Fibroblast of peridontal ligament (primary cell): ENCODE measurements around the gene SMYD3.

Experiments
- DNase-seq: peaks from one replicate; pipeline ENCODE4 v3.0.0-alpha.2; 2010; ENCODE audit errors: extremely low read depth

Gene SMYD3

DNA sequence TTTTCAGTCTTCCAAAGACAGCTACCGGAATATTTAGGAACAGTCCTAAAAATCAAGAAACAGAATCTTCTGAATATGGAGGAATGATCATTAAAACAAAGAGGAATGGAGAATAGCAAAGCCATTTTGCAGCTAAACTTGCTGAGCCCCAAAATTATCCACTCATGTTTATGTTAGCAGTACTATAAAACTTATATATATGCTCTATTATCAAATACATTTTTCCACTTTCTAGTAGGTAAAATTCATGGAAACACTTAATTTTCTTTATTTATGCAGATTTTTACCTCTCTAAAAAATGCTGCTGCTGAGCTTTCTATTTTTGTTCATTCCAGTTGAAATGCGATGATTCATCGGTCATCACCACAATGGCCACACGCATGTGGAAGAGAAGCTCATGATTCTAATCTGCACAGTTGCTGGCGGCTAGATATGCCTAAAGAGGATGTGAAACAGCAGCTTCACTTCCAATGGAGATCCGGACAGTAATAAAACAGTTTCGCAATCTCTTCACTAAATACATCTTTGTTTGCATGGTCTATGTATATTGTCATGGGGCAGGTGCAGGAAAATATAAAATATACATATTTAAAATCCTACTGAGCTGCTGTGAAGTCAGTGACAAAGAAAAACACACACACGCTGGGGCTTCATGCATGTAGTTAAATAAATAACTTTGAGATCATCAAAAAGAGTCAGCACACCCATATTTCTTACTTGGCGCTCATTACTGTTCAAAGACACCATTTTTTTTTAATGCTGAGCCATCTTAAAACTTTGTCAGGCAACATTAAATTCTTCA, 292.2 kb downstream of the SMYD3 start:
- DNase-seq, result peak; percentile 81

DNA sequence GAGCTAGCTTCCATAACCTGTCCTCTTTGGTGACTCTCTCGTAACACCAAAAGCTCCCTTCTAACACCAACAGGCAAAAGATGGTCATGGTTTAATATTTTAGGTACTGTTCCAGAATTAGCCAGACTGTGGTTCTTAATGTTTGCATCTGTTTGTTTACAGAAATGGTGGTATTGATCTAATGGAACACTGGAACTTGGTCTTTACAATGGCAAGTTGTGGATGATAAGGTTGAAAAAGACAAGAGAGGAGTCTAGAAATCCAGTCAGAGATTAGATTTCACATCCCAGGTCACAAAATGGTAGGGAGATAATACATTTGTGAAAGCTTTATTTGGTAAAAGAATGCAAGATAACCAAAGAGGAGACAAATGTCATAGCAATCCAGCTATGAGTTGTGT, 293.1 kb downstream of the SMYD3 start:
- DNase-seq, result no peak

DNA sequence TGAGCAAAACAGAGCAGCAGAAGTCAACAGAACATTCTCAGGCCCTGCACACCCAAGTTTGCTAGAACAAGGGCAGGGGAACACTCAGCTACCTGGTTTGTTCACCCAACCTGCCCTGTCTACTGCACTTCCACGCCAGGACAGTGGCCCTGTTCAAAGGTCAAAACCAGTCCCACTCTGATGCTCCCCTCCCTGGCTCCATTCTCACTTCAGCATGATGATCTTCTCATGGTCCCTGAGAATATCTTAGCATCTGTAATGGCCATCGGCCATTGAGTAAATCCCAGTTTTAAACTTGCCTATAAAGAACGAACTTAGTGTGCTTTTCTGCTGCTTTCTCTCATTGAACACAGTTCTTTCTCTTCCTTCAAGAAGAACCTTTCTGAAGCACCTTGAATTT, 293.6 kb downstream of the SMYD3 start:
- no peak for DNase-seq

DNA sequence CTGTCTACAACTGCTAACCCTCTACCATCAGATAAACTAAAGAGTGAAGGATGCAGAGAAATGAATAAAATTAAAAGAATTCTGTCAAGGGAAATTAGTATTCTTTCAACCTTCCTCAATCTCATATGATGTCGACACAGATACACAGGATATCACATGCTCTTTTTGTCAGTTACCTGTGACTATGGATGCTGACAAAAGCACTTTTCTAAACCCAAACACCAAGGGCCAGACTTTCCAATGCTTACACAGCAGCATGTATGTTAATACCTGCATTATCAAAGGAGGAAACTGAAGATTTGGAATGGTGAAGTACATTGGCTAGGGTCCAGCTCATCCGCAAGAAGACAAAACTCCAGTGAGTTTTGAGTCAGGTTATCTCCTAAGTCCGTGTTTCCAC, 294.0 kb downstream of the SMYD3 start:
- no peak for DNase-seq

DNA sequence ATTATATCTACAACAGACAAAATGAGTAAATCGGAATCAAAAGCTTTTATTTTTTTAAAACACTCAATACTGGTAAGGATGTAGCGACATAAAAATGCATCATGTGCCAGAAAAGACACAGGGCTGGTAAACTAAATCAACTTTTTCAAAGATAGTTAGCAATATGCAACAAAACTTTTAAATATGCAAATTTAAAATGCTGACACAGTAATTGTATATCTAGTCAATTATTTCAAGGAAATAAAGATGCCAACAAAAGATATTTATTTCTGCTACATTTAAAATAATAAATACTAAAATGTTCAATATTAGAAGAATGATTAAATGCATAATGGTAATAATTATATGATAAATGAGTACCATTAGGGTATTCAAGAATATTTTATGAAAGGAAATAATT, 295.1 kb downstream of the SMYD3 start:
- DNase-seq, result no peak

DNA sequence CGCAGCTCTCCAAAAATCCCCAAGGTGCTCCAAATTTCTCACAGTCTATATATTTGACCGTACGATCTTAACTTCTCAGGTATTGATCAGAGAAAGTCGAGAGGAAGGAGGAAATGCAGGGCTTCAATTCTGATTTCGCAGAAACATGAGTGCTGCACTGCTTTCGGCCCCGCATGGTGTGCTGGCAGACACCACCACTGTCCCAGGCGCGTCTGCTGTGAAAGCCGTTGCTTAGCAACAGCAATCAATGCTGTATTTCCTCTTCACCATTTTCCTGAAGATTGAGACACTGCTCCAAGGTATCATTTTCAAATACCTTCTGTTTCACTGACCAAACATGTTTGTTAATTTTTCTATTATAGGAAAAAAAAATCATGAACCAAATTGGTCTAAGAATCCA, 296.3 kb downstream of the SMYD3 start:
- DNase-seq, result no peak

DNA sequence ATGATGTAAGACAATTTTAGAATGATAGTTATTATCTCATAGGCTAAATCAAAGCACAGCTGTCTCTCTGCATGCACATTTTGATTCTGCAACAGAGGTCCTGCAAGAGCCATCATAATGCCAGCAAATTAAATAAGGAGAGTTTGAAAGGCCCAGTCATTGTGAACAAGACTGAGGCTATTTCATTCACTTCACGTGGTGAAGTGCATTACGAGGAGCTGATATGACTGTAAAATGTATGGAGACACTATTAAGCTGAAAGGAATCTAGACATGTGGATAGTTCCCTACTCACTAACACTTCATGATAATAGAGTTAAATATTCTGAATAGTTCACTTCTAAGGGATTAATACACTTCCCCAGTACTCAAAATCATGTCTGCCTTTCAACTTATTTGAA, 299.0 kb downstream of the SMYD3 start:
- DNase-seq, result no peak

DNA sequence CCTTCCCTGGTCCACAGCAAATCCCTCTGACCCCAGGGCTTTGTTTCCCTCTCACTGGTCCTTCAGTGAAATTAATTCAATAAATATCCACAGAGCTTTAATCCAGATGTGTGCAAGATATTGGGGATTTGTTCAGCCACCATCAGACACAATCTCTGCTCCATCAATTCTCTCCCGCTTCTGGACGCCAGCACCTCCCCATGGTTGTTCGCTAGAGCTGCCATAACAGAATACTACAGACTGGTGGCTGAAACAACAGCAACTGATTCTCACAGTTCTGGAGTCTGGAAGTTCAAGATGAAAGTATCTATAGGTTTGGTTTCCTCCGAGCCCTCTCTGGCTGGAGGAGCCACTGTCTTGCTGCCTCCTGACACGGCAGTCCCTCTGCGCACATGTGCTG, 303.9 kb downstream of the SMYD3 start:
- no peak for DNase-seq

DNA sequence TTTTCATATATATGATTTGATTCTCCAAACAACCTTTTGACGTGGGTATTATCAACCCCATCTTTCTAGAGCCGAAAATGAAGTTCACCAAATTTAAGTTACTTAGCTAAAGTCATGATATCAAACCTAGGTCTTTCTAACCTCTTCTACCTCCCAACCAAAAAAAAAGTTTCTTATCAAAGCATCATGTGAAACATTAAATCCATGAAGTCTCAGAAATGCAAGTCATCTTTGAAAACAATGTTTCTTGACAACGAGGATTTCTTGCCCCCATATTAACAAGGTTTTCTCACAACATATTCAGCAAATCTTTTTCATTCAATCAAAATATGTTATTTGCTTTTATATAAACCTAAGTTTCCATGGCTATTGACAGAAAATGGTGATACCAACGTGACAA, 306.3 kb downstream of the SMYD3 start:
- no peak for DNase-seq

DNA sequence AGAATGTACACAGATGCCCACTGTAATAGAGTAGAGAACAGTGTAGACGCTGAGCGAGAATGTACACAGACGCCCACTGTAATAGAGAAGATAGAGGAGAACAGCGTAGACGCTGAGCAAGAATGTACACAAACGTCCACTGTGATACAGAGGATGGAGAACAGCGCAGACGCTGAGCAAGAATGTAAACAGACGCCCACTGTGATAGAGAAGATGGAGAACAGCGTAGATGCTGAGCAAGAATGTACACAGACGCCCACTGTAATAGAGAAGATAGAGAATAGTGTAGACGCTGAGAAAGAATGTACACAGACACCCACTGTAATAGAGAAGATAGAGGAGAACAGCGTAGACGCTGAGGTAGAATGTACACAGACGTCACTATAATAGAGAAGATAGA, 306.9 kb downstream of the SMYD3 start:
- DNase-seq, result no peak

DNA sequence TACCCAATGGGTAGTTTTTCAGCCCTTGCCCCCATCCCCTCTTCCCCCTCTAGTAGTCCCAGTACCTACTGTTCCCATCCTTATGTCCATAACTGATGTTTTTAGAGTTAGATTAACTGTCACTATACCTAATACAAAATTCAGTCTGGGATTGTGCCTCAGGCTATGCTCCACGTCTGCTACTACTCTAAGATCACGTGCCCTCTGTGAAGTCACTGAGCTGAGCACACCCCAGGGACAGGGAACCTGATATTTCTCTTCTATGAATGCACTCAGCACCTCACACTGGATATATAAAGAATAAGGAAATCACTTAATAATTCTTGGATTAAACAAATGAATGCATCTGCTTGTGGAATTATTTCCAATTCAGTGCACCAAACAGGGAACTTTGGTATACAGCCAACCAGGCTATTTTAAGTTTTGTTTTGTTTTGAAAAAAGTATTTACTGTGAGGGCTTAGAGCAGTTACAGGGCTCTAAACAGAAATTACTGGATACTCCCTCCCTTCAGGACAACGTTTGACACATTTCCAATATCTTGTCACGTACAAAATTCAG, 307.9 kb downstream of the SMYD3 start:
- DNase-seq, result peak; percentile 24

DNA sequence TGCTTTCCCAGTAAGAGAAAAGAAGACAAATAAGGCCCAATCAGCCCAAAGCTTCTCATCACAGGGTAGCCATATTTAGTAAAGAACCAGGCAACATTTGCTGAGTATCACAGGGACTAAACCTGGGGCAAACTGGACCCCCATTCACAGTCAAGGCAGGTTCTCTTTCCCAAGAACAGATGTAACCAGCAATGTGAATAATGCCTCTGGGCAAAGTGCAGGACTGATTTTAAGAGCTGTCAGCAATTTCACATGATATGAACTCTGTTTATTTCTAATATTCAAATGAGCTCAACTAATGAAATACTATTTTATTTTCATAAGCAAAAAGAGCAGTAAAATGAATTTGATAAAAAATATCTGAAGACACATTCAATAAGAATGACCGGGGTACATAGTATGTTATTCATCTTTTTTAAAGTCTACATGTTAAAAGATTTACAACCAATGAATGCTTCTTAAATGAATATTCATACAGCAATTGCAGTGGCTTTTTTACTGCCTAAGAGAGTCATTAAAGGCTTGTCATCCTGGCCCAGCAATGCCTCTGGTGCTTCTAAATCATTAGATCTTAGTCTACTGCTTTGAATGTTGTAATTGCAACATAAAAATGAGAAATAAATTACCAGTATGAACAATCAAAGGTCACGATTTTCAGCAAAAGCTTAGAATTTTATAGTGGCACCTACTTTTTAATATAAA, 308.8 kb downstream of the SMYD3 start:
- no peak for DNase-seq

DNA sequence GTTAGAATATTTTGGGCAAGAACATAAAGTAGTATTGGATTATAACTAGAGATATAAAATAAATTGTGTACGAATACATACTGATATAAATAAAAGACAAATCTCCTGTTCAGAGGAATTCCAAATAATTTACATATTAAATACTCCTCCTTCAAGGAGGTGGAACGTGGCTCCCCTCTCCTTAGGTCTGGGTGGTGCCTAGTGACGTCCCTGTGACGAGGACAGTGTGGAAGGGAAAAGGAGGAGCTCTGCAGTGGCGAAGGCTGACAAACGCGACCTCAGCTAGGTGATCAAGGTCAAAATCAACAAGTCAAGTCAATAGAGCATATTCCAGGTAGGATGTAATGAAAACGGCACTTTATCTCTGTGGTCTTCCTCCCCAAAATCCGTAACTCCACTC, 310.0 kb downstream of the SMYD3 start:
- no peak for DNase-seq

DNA sequence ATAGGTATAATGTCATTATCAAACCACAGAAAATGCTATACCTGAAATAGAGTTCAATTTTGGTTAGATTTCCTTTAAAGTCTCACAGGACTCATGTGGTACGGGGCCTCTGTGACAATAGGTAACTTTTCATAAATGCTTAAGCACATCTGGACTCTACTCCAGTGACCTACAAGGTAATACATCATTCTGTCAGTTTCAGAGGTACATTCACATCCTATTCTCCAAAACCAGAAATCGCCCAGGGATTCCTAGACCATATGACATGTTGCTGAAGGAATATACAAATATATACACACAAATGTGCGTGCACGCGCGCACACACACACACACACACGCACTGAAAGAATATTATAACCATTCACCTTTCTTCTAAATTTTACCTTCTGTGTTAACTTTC, 311.8 kb downstream of the SMYD3 start:
- DNase-seq, result no peak

DNA sequence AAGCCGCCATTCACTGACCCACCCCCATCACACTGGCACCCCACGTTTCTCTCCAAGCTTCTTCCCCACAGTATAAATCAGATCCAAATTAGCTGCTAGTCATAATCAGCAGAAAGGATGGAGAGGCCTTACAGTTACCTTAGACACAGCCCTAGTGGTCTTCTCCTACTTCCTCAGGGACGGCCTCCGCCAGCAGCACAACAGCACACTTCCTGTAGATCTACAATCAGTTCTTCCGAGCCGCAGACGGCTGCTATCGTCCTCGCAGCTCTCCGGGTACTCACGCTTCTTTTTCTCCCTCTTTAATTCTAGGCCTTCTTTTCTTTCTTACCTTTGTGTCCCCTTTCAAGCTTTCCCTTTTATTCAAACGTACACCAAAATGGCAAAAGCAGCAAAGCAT, 313.5 kb downstream of the SMYD3 start:
- DNase-seq, result no peak

DNA sequence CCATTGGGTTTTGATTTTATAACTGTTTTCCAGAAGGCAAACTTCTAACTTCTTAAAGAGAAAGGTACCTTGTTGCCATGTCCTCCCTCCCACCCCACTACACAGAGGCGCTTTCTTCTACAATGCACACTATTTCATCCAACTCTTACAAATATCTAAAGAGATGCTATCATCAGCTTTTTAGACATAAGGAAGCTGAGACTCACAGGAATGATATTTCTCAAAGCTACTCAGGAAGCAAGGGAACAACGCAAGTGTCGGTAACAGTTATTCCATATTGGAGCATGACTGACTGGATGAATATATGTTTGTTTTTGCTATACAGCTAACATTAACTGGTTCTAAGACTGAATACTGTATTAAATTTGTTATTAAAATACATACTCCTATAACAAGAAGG, 318.0 kb downstream of the SMYD3 start:
- no peak for DNase-seq

DNA sequence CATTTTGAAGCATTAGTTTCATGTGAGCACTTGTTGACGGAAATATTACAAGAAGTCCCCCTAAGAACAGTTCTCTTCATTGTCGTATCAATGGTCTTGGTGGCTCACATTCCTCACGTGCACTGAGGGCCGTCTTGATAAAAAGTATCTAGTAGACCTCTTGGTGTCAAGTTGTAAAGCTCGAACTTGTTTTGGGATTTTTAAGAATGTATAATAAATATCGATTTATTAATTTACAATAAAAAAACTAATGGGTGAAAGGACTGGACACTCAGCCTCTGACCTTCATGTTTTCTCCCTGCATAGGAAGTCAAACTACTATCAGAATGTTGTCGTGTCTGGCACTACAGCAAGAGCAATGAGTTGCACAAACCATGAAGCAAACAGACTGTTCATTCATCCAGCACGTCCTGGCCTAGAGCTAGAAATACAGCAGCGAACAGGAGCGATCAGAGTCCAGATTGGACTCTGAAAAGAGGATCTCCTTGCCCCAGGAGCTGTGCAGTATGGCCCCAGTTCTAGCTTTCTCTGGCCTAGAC, 319.2 kb downstream of the SMYD3 start:
- no peak for DNase-seq

DNA sequence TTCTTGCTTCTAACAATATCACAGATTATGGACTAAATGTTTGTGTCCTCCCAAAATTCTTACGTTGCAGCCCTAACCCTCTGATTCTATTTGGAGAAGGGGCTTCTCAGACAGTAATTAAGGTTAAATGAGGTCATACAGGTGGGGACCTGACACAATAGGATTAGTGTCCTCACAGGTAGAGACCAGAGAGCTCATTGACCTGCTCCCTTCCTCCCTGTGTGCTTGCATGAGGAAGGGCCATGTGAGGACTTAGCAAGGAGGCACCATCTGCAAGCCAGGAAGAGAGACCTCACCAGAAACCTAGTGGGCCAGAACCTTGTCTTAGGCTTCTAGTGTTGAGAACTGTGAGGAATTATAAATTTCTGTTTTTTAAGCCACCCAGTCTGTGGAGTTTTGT, 322.6 kb downstream of the SMYD3 start:
- DNase-seq, result no peak

DNA sequence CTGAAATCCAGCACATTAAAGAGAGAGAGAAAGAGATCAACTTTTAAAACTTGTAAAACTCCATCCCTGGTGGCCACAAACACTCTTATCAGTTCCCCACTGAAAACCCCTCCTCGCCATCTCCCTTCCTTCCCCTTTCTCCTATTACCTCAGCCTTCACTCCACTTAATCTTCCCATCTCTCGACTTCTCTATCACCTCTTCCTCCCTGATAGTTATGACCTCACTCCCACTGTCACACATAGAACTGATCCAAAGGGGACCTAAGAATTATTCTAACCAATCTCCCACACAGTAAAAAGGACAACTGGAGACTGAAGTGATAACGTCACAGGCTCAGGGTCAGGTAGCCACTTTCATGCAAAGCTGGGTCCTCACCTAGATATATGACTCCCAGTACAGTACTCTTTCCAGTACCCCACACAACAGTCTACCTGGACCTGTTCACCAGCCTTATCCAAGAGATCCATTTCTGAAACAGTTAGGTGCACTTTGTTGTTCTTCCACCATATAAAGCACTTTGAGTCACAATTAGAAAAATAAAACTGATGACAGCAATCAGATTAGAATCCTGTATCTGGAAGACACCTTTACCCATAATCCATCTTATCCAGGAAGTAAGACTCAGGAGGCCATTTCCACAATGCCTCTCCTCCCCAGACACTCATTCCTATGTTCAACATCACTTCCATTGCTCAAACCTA, 324.8 kb downstream of the SMYD3 start:
- DNase-seq, result no peak

DNA sequence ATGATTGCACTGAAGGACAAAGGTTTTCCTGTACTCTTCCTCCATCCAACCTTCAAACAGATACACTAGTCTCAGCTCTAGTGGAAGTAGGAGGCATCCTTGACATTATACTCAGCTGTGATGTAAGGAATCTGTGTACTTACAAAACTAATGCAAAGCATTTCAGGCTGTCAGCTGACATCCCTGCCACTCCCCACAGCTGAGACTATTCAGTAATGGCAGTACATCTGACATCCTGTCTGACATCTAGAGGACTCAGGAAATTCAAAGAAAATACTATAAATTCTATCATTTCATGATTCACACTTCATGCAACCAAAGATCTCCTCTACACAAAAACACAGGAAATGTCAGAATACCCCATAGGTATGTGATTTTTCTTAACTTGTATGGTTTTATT, 325.8 kb downstream of the SMYD3 start:
- no peak for DNase-seq

DNA sequence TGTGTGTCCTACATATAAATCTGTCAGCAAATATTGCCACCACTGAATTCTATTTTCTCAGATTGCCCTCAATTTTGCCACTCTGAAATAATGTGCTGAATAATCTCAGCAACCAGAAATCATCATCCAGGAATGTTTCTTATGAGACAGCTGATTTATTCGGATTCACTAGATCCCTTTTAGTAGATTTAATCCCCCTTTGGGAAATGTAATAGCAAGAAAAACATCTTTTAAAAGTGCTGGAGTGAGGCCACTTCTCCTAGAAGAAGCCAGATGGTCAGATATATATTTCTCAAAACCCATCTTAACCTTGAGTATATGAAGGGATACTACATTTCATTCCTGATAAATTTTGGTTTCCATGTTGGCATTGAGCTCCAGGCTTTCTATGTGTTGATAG, 327.7 kb downstream of the SMYD3 start:
- peak; percentile 39 for DNase-seq

DNA sequence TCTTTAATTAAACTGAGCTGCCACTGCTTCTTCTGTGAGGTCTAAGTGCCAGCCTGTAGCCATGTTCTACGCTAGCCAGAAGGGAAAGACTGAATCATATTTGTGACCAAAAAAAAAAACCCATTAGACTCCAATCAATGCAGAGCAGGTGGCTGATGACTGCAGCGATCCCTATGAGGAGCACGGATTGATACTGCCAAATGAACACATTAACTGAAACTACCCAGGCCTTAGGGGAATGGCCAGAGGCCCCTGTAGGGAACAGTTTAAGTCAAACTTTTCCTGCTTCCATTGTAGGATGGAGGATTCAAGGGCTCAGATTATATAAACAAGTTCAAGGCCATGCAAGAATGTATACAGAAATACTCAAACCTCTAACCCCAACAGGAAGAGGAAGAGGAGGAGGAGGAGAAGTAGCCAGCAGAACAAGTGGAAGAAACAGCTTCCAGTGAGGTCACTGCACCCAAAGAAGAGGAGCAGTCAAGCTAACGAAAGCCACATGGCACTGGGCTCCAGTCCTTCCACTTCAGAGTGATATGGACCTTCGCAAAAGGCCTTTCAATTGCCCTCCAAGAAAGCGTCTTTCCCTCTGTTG, 328.3 kb downstream of the SMYD3 start:
- DNase-seq, result peak; percentile 18
